Endothelial cell of umbilical vein (primary cell): Measurements from ENCODE around the gene WNT8A.

Experiments used
- EZH2 ChIP-seq: IDR thresholded peaks from 2 replicates; pipeline ENCODE4 v1.6.1; 2012; ENCODE audit warnings: borderline replicate concordance, low read depth, mild to moderate bottlenecking, moderate library complexity, low read length, inconsistent platforms; ENCODE audit not compliant: severe bottlenecking
- GATA2 ChIP-seq: IDR thresholded peaks from 2 replicates; pipeline ENCODE4 v1.7.0; 2011; ENCODE audit warnings: low read depth, mild to moderate bottlenecking, moderate library complexity, mixed read lengths, low read length; ENCODE audit not compliant: insufficient read length, insufficient read depth
- JUN ChIP-seq: IDR thresholded peaks from 2 replicates; pipeline ENCODE4 v1.6.1; 2011; ENCODE audit warnings: borderline replicate concordance, low read depth; ENCODE audit not compliant: insufficient read length, insufficient read depth
- MYC ChIP-seq: IDR thresholded peaks from one replicate; pipeline ENCODE4 v1.6.1; 2011; ENCODE audit warnings: mild to moderate bottlenecking, low read depth, low read length
- POLR2A ChIP-seq: IDR thresholded peaks from 2 replicates; pipeline ENCODE4 v1.6.1; 2012; ENCODE audit warnings: low read depth, mild to moderate bottlenecking, control low read depth, low read length
- POLR2AphosphoS5 ChIP-seq: IDR thresholded peaks from 2 replicates; pipeline ENCODE4 v1.6.1; 2012; ENCODE audit warnings: low read depth, mild to moderate bottlenecking, control low read depth, low read length, moderate library complexity; ENCODE audit not compliant: insufficient read depth
- TF ChIP-seq, protein P1 (sequence below), 2 donors: IDR thresholded peaks; 1 replicate in 1 of 2; 2 replicates in 1 of 2; pipeline ENCODE4 v1.5.1; 2011; ENCODE audit warnings: low read length in 2 of 2, mild to moderate bottlenecking in 2 of 2, moderate library complexity in 2 of 2, control low read depth in 1 of 2, inconsistent platforms in 1 of 2, low read depth in 1 of 2; ENCODE audit not compliant: insufficient read depth in 1 of 2; ENCODE audit errors: extremely low read depth in 1 of 2
- TF ChIP-seq, protein P2 (sequence below): IDR thresholded peaks from 2 replicates; pipeline ENCODE4 v1.6.1; 2011; ENCODE audit not compliant: insufficient read depth, insufficient read length

DNA sequence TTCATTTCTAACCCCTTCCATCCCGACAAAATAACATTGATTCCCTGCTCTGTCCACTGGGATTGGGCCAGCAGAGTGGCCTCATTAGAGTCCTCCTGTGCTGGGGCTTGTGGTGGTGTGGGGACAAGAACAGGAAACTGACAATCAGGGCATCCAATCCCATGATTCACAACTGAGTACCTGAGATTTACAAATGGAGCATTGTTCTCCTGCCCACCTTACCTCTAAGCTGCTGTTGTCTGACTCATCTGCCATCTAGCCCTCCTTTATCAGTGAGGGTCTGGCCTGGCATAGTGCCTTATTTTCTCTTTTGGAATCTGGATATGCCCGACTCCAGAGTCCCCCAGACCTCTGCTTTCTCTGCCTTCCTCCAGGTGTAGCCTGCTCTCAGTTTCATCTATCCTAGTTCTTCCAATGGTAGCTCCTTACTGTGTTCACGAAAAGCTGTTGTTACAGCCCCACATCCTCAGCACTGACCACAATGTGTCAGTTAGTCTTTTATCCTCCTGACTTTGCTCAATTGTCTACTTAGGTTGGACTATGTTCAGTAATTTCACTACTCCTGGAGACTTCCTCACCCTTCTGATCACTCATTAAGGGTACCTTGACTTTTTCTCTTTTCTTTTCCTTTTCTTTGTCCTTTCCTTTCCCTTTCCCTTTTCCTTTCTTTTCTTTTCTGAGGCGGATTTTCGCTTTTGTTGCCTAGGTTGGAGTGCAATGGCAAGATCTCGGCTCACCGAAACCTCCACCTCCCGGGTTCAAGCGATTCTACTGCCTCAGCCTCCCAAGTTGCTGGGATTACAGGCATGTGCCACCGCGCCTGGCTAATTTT, 13.4 kb downstream of the WNT8A start:
- TF ChIP-seq, protein P1, sequence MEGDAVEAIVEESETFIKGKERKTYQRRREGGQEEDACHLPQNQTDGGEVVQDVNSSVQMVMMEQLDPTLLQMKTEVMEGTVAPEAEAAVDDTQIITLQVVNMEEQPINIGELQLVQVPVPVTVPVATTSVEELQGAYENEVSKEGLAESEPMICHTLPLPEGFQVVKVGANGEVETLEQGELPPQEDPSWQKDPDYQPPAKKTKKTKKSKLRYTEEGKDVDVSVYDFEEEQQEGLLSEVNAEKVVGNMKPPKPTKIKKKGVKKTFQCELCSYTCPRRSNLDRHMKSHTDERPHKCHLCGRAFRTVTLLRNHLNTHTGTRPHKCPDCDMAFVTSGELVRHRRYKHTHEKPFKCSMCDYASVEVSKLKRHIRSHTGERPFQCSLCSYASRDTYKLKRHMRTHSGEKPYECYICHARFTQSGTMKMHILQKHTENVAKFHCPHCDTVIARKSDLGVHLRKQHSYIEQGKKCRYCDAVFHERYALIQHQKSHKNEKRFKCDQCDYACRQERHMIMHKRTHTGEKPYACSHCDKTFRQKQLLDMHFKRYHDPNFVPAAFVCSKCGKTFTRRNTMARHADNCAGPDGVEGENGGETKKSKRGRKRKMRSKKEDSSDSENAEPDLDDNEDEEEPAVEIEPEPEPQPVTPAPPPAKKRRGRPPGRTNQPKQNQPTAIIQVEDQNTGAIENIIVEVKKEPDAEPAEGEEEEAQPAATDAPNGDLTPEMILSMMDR (IDR thresholded peaks at IDR 0.05; ENCODE audit: extremely low read depth in 1 of 2, insufficient read depth in 1 of 2, low read depth in 1 of 2, low read length in 2 of 2), result no peak
- TF ChIP-seq JUN, result no peak
- TF ChIP-seq POLR2AphosphoS5, result no peak
- TF ChIP-seq GATA2, result no peak
- TF ChIP-seq MYC, result no peak
- TF ChIP-seq POLR2A, result no peak
- TF ChIP-seq, protein P2, sequence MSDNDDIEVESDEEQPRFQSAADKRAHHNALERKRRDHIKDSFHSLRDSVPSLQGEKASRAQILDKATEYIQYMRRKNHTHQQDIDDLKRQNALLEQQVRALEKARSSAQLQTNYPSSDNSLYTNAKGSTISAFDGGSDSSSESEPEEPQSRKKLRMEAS, result no peak
- no peak for TF ChIP-seq EZH2
